Mesendoderm (in vitro differentiated cells): ENCODE measurements around the gene ASB15.

Experiments
- DNase-seq: peaks from one replicate; pipeline ENCODE4 v3.0.0; 2013
- H2AK5ac ChIP-seq: 2 replicates; pipeline ENCODE4 v1.6.1; 2013; ENCODE audit warnings: low read length, inconsistent platforms
- H2BK120ac ChIP-seq: 2 replicates; pipeline ENCODE4 v1.6.1; 2013; ENCODE audit warnings: low read depth, mild to moderate bottlenecking, low read length, moderate library complexity, mixed read lengths
- H2BK15ac ChIP-seq: replicated peaks from 2 replicates; pipeline ENCODE4 v1.6.1; 2013; ENCODE audit warnings: low read depth, mild to moderate bottlenecking, moderate library complexity
- H2BK5ac ChIP-seq: 2 replicates; pipeline ENCODE4 v1.6.1; 2013; ENCODE audit warnings: low read length, inconsistent platforms
- H3K18ac ChIP-seq: 2 replicates; pipeline ENCODE4 v1.6.1; 2013; ENCODE audit warnings: mild to moderate bottlenecking, low read length, mixed read lengths
- H3K23ac ChIP-seq: one replicate; pipeline ENCODE4 v1.6.1; 2013; ENCODE audit warnings: low read length
- H3K27ac ChIP-seq: 2 replicates; pipeline ENCODE4 v1.5.1; 2013; ENCODE audit warnings: low read depth, mild to moderate bottlenecking, inconsistent platforms, low read length, moderate library complexity
- H3K27me3 ChIP-seq: 2 replicates; pipeline ENCODE4 v1.6.1; 2013; ENCODE audit warnings: low read length, control low read depth, mild to moderate bottlenecking, inconsistent platforms; ENCODE audit not compliant: insufficient read depth, poor library complexity
- H3K36me3 ChIP-seq: 2 replicates; pipeline ENCODE4 v1.6.1; 2013; ENCODE audit warnings: low read length, inconsistent platforms; ENCODE audit not compliant: control insufficient read depth, insufficient read depth
- H3K4ac ChIP-seq: one replicate; pipeline ENCODE4 v1.6.1; 2013; ENCODE audit warnings: low read depth, mild to moderate bottlenecking, low read length, moderate library complexity
- H3K4me1 ChIP-seq: 2 replicates; pipeline ENCODE4 v1.6.1; 2013; ENCODE audit warnings: low read depth, low read length, inconsistent platforms; ENCODE audit not compliant: control insufficient read depth
- H3K4me2 ChIP-seq: 2 replicates; pipeline ENCODE4 v1.6.1; 2013; ENCODE audit warnings: low read length
- H3K4me3 ChIP-seq: 2 replicates; pipeline ENCODE4 v1.5.1; 2013; ENCODE audit warnings: mild to moderate bottlenecking, low read length
- H3K56ac ChIP-seq: one replicate; pipeline ENCODE4 v1.6.1; 2013; ENCODE audit warnings: low read length
- H3K79me1 ChIP-seq: 2 replicates; pipeline ENCODE4 v1.6.1; 2013; ENCODE audit warnings: low read length, inconsistent platforms
- H3K79me2 ChIP-seq: 2 replicates; pipeline ENCODE4 v1.6.1; 2013; ENCODE audit warnings: mild to moderate bottlenecking, low read length; ENCODE audit not compliant: control insufficient read depth, insufficient read depth
- H3K9ac ChIP-seq: 2 replicates; pipeline ENCODE4 v1.6.1; 2013; ENCODE audit warnings: low read length, inconsistent platforms
- H4K5ac ChIP-seq: one replicate; pipeline ENCODE4 v1.6.1; 2013; ENCODE audit warnings: low read length
- H4K8ac ChIP-seq: one replicate; pipeline ENCODE4 v1.6.1; 2013; ENCODE audit warnings: low read depth, mild to moderate bottlenecking, control low read depth, low read length, moderate library complexity
- WGBS: extraction: QIAGEN DNeasy Blood & Tissue Kit; methylation state at CpG from one replicate; pipeline ENCODE4 v1.1.7; 2013; ENCODE audit warnings: low lambda C conversion rate, missing lambda C conversion rate; ENCODE audit not compliant: insufficient coverage; ENCODE audit errors: extremely low coverage; 5-methylcytosine and 5-hydroxymethylcytosine counted together

The ASB15 gene

GRCh38 chr7:123557398-123558288, 44.0 kb upstream of the ASB15 start, which contains the start of gene NDUFA5:
NDUFA5 (minus strand) TSS chr7:123557818; CDS start chr7:123557795, 23 bp downstream.
- Histone ChIP-seq H3K56ac (peak within 1 kb of the TSS; percentile 90), H3K4me3 (peak within 1 kb of the TSS; percentile 90), H2BK5ac (no peak within 1 kb of the TSS), H2AK5ac (no peak within 1 kb of the TSS), H2BK120ac (no peak within 1 kb of the TSS), H3K27ac (no peak within 1 kb of the TSS), H3K4me2 (peak within 1 kb of the TSS; percentile 78), H4K5ac (no peak within 1 kb of the TSS), H3K9ac (peak within 1 kb of the TSS; percentile 87), H3K79me2 (peaks cover 9% of the 10 kb centered on the region), H3K18ac (peak within 1 kb of the TSS; percentile 83), H2BK15ac (no peak within 1 kb of the TSS), H3K23ac (no peak within 1 kb of the TSS), H3K4ac (no peak within 1 kb of the TSS), H3K36me3 (no peaks in the 10 kb centered on the region), H3K27me3 (no peaks in the 10 kb centered on the region), H3K4me1 (no peaks in the 10 kb centered on the region), H4K8ac (peak within 1 kb of the TSS; percentile 87), H3K79me1 (peaks cover 15% of the 10 kb centered on the region)
- WGBS: no CpG with 5 or more reads among the region's 40 CpGs
- peak; percentile 99 for DNase-seq

- no peak overlapping the region for H3K4ac ChIP-seq
- DNase-seq: no peak
- H3K36me3 ChIP-seq: no peaks in the 10 kb centered on the region
- peak overlapping the region; percentile 78 for H3K4me2 ChIP-seq
- H2BK5ac ChIP-seq: no peak overlapping the region
- peaks cover 9% of the 10 kb centered on the region for H3K79me2 ChIP-seq
- WGBS: 100% methylated on average over 1 of the region's 4 CpGs
- no peak overlapping the region for H2BK120ac ChIP-seq
- H3K56ac ChIP-seq: no peak overlapping the region
- H3K27me3 ChIP-seq: no peaks in the 10 kb centered on the region
- no peak overlapping the region for H3K9ac ChIP-seq
- H3K4me1 ChIP-seq: no peaks in the 10 kb centered on the region
- peaks cover 13% of the 10 kb centered on the region for H3K79me1 ChIP-seq
- H3K23ac ChIP-seq: no peak overlapping the region
- no peak overlapping the region for H3K27ac ChIP-seq
- H2BK15ac ChIP-seq: no peak overlapping the region
- H3K18ac ChIP-seq: no peak overlapping the region
- no peak overlapping the region for H3K4me3 ChIP-seq
- no peak overlapping the region for H4K5ac ChIP-seq
- no peak overlapping the region for H2AK5ac ChIP-seq
- no peak overlapping the region for H4K8ac ChIP-seq
Observed at GRCh38 chr7:123558289-123558874, 43.2 kb upstream of the ASB15 start.

- Histone ChIP-seq H3K4me3 (no peak overlapping the region), H2BK5ac (no peak overlapping the region), H3K36me3 (no peaks in the 10 kb centered on the region), H3K18ac (no peak overlapping the region), H4K8ac (no peak overlapping the region), H3K79me2 (peaks cover 3% of the 10 kb centered on the region), H3K79me1 (peaks cover under 1% of the 10 kb centered on the region), H2BK15ac (no peak overlapping the region), H3K4ac (no peak overlapping the region), H2BK120ac (no peak overlapping the region), H3K56ac (no peak overlapping the region), H3K9ac (no peak overlapping the region), H3K4me1 (no peaks in the 10 kb centered on the region), H3K23ac (no peak overlapping the region), H2AK5ac (no peak overlapping the region), H3K27ac (no peak overlapping the region), H4K5ac (no peak overlapping the region), H3K27me3 (no peaks in the 10 kb centered on the region), H3K4me2 (no peak overlapping the region)
- no peak for DNase-seq
Observed at GRCh38 chr7:123562121-123562520, 39.5 kb upstream of the ASB15 start.

- H2BK5ac ChIP-seq: no peak overlapping the region
- DNase-seq: no peak
- H3K9ac ChIP-seq: no peak overlapping the region
- no peak overlapping the region for H4K8ac ChIP-seq
- H3K4ac ChIP-seq: no peak overlapping the region
- no peak overlapping the region for H3K18ac ChIP-seq
- no peak overlapping the region for H3K56ac ChIP-seq
- no peak overlapping the region for H2AK5ac ChIP-seq
- H3K36me3 ChIP-seq: no peaks in the 10 kb centered on the region
- no peaks in the 10 kb centered on the region for H3K79me1 ChIP-seq
- WGBS: no CpG with 5 or more reads among the region's 2 CpGs
- no peak overlapping the region for H2BK120ac ChIP-seq
- H3K27me3 ChIP-seq: no peaks in the 10 kb centered on the region
- H3K4me2 ChIP-seq: no peak overlapping the region
- no peak overlapping the region for H3K4me3 ChIP-seq
- H3K27ac ChIP-seq: no peak overlapping the region
- H3K23ac ChIP-seq: no peak overlapping the region
- no peaks in the 10 kb centered on the region for H3K79me2 ChIP-seq
- H2BK15ac ChIP-seq: no peak overlapping the region
- no peaks in the 10 kb centered on the region for H3K4me1 ChIP-seq
- H4K5ac ChIP-seq: no peak overlapping the region
Observed at GRCh38 chr7:123569352-123570010, 32.1 kb upstream of the ASB15 start.

GRCh38 chr7:123570390-123571182, 31.0 kb upstream of the ASB15 start:
- no peaks in the 10 kb centered on the region for H3K27me3 ChIP-seq
- no peaks in the 10 kb centered on the region for H3K36me3 ChIP-seq
- DNase-seq: no peak
- H3K56ac ChIP-seq: no peak overlapping the region
- H2BK15ac ChIP-seq: no peak overlapping the region
- no peak overlapping the region for H2AK5ac ChIP-seq
- no peak overlapping the region for H4K8ac ChIP-seq
- no CpG with 5 or more reads among the region's 4 CpGs for WGBS
- H4K5ac ChIP-seq: no peak overlapping the region
- H3K79me2 ChIP-seq: no peaks in the 10 kb centered on the region
- H3K4ac ChIP-seq: no peak overlapping the region
- no peak overlapping the region for H2BK5ac ChIP-seq
- no peak overlapping the region for H3K18ac ChIP-seq
- no peak overlapping the region for H3K9ac ChIP-seq
- no peak overlapping the region for H2BK120ac ChIP-seq
- H3K4me1 ChIP-seq: no peaks in the 10 kb centered on the region
- H3K23ac ChIP-seq: no peak overlapping the region
- H3K4me2 ChIP-seq: no peak overlapping the region
- no peak overlapping the region for H3K4me3 ChIP-seq
- no peak overlapping the region for H3K27ac ChIP-seq
- no peaks in the 10 kb centered on the region for H3K79me1 ChIP-seq
